ENCODE data around the gene HABP4.

Gene HABP4

DNA sequence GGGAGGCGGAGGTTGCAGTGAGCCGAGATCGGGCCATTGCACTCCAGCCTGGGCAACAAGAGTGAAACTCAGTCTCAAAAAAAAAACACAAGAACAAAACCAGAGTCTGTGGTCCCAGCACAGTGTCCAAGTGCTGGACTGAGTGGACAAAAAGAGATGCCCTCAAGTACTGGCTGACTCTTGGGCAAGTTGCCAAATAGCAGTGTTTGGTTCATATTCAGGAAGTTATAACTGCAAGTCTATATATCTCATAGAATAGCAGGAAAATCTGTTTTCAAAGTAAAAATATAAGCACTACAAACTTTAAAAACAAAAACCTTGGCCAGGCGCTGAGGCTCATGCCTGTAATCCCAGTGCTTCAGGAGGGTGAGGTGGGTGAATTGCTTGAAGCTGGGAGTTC, 7.3 kb downstream of the HABP4 start:
- Histone ChIP-seq H3K4me1 (ENCODE audit: control insufficient read depth in 1 of 2, insufficient read depth in 1 of 2, low read depth in 1 of 2, low read length in 1 of 2) (no peaks in the 10 kb centered on the region), H3K36me3 (no peaks in the 10 kb centered on the region), H3K4me3 (ENCODE audit: low read depth in 1 of 2, low read length in 1 of 2) (no peak overlapping the region), H3K27me3 (peaks cover 37% of the 10 kb centered on the region), H3K9me3 (no peaks in the 10 kb centered on the region), H3K27ac (no peak overlapping the region)
- TF ChIP-seq, protein P1, sequence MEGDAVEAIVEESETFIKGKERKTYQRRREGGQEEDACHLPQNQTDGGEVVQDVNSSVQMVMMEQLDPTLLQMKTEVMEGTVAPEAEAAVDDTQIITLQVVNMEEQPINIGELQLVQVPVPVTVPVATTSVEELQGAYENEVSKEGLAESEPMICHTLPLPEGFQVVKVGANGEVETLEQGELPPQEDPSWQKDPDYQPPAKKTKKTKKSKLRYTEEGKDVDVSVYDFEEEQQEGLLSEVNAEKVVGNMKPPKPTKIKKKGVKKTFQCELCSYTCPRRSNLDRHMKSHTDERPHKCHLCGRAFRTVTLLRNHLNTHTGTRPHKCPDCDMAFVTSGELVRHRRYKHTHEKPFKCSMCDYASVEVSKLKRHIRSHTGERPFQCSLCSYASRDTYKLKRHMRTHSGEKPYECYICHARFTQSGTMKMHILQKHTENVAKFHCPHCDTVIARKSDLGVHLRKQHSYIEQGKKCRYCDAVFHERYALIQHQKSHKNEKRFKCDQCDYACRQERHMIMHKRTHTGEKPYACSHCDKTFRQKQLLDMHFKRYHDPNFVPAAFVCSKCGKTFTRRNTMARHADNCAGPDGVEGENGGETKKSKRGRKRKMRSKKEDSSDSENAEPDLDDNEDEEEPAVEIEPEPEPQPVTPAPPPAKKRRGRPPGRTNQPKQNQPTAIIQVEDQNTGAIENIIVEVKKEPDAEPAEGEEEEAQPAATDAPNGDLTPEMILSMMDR (IDR thresholded peaks at IDR 0.05), result no peak

GRCh38 chr9:96458226-96458625, 8.3 kb downstream of the HABP4 start:
- Histone ChIP-seq H3K36me3 (no peaks in the 10 kb centered on the region), H3K9me3 (no peaks in the 10 kb centered on the region), H3K4me1 (ENCODE audit: control insufficient read depth in 1 of 2, insufficient read depth in 1 of 2, low read depth in 1 of 2, low read length in 1 of 2) (no peaks in the 10 kb centered on the region), H3K4me3 (ENCODE audit: low read depth in 1 of 2, low read length in 1 of 2) (no peak overlapping the region), H3K27me3 (peaks cover 28% of the 10 kb centered on the region), H3K27ac (no peak overlapping the region)
- TF ChIP-seq, protein P1 (IDR thresholded peaks at IDR 0.05), result no peak

DNA sequence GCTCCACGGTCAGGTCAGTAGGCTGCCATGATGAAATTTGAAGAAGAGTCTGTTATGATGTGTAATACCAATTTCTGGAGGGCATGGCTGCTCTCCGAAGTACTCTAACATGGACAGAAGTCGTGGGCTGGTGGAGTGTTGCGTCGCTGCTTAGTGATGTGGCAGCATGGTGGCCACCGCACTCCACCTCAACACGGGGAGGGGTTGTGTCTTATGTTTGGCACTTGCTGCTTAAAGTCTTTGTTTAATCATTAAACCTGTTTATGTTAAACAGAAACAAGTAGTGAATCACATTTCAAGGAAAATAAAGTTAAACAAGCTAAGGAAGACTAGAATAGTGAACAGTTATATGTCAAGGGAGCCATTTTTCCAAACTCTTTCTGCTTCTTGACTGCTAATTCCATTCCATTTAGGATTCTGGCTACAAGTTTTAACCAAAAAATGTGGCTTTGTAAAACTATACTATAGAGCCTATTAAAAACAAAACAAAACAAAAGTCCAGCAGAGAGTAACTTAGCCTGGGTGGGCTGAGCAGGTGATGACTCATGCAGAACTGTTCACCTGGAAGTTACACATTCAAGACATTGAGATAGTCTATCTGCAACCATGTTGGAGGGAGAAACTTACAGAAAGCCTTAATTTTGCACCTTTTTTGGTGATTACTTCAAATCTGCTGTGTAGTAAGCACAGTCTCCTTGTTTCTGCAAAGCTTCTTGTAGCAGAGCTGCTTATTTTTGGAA, 9.5 kb downstream of the HABP4 start:
- peaks cover 15% of the 10 kb centered on the region for H3K27me3 ChIP-seq
- H3K4me1 ChIP-seq (ENCODE audit: control insufficient read depth in 1 of 2, insufficient read depth in 1 of 2, low read depth in 1 of 2, low read length in 1 of 2), result no peaks in the 10 kb centered on the region
- no peaks in the 10 kb centered on the region for H3K36me3 ChIP-seq
- H3K4me3 ChIP-seq (ENCODE audit: low read depth in 1 of 2, low read length in 1 of 2), result no peak overlapping the region
- H3K27ac ChIP-seq, result no peak overlapping the region
- TF ChIP-seq, protein P1 (IDR thresholded peaks at IDR 0.05), result no peak
- no peaks in the 10 kb centered on the region for H3K9me3 ChIP-seq

GRCh38 chr9:96460470-96460869, 10.5 kb downstream of the HABP4 start:
- TF ChIP-seq, protein P1 (IDR thresholded peaks at IDR 0.05), result no peak
- Histone ChIP-seq H3K27ac (no peak overlapping the region), H3K36me3 (no peaks in the 10 kb centered on the region), H3K9me3 (no peaks in the 10 kb centered on the region), H3K4me3 (ENCODE audit: low read depth in 1 of 2, low read length in 1 of 2) (no peak overlapping the region), H3K27me3 (peaks cover 12% of the 10 kb centered on the region), H3K4me1 (ENCODE audit: control insufficient read depth in 1 of 2, insufficient read depth in 1 of 2, low read depth in 1 of 2, low read length in 1 of 2) (no peaks in the 10 kb centered on the region)

GRCh38 chr9:96460882-96461281, 10.9 kb downstream of the HABP4 start:
- H3K27me3 ChIP-seq, result peaks cover 12% of the 10 kb centered on the region
- no peak overlapping the region for H3K4me3 ChIP-seq (ENCODE audit: low read depth in 1 of 2, low read length in 1 of 2)
- no peaks in the 10 kb centered on the region for H3K4me1 ChIP-seq (ENCODE audit: control insufficient read depth in 1 of 2, insufficient read depth in 1 of 2, low read depth in 1 of 2, low read length in 1 of 2)
- TF ChIP-seq, protein P1 (IDR thresholded peaks at IDR 0.05), result no peak
- no peaks in the 10 kb centered on the region for H3K36me3 ChIP-seq
- H3K9me3 ChIP-seq, result no peaks in the 10 kb centered on the region
- no peak overlapping the region for H3K27ac ChIP-seq
